Trophoblast cell (in vitro differentiated cells and primary cell): ENCODE data around the gene NR0B1.

Experiments
- DNase-seq, 2 donors: peaks; one replicate each; pipeline ENCODE4 v3.0.0-alpha.2; 2016
- H2AFZ ChIP-seq: 2 replicates; pipeline ENCODE4 v1.6.1; 2013; ENCODE audit warnings: low read length, moderate library complexity, mild to moderate bottlenecking; ENCODE audit not compliant: insufficient read depth, poor library complexity
- H2AK5ac ChIP-seq: 2 replicates; pipeline ENCODE4 v1.6.1; 2013; ENCODE audit warnings: mild to moderate bottlenecking, low read length
- H2BK120ac ChIP-seq: 2 replicates; pipeline ENCODE4 v1.6.1; 2013; ENCODE audit warnings: low read length, mild to moderate bottlenecking, moderate library complexity; ENCODE audit not compliant: insufficient read depth, poor library complexity
- H2BK12ac ChIP-seq: 2 replicates; pipeline ENCODE4 v1.6.1; 2013; ENCODE audit warnings: mild to moderate bottlenecking, low read length, moderate library complexity
- H2BK5ac ChIP-seq: 2 replicates; pipeline ENCODE4 v1.6.1; 2013; ENCODE audit warnings: low read length, low read depth, moderate library complexity, mild to moderate bottlenecking; ENCODE audit not compliant: poor library complexity
- H3K14ac ChIP-seq: 2 replicates; pipeline ENCODE4 v1.6.1; 2013; ENCODE audit warnings: mild to moderate bottlenecking, low read length
- H3K18ac ChIP-seq: 2 replicates; pipeline ENCODE4 v1.6.1; 2013; ENCODE audit warnings: mild to moderate bottlenecking, low read length
- H3K23ac ChIP-seq: 2 replicates; pipeline ENCODE4 v1.6.1; 2013; ENCODE audit warnings: low read length
- H3K27ac ChIP-seq: 2 replicates; pipeline ENCODE4 v1.5.1; 2013; ENCODE audit warnings: low read depth, mild to moderate bottlenecking, inconsistent platforms, low read length, moderate library complexity
- H3K27me3 ChIP-seq: 2 replicates; pipeline ENCODE4 v1.6.1; 2013; ENCODE audit warnings: inconsistent platforms, mild to moderate bottlenecking, low read length, moderate library complexity; ENCODE audit not compliant: insufficient read depth
- H3K36me3 ChIP-seq, 2 experiments: 1 replicate in 1 of 2; 2 replicates in 1 of 2; pipeline ENCODE4 v1.6.1; 2013; ENCODE audit warnings: low read length in 2 of 2, mild to moderate bottlenecking in 2 of 2, moderate library complexity in 1 of 2; ENCODE audit not compliant: insufficient read depth in 2 of 2, control insufficient read depth in 1 of 2
- H3K4ac ChIP-seq: 2 replicates; pipeline ENCODE4 v1.6.1; 2013; ENCODE audit warnings: low read depth, mild to moderate bottlenecking, low read length, moderate library complexity
- H3K4me1 ChIP-seq, 2 experiments: 1 replicate in 1 of 2; 2 replicates in 1 of 2; pipeline ENCODE4 v1.6.1; 2013; ENCODE audit warnings: low read length in 2 of 2, mild to moderate bottlenecking in 2 of 2, moderate library complexity in 1 of 2; ENCODE audit not compliant: insufficient read depth in 2 of 2, control insufficient read depth in 1 of 2
- H3K4me2 ChIP-seq: 2 replicates; pipeline ENCODE4 v1.6.1; 2013; ENCODE audit warnings: inconsistent platforms, mild to moderate bottlenecking, low read length, moderate library complexity
- H3K4me3 ChIP-seq: 2 replicates; pipeline ENCODE4 v1.5.1; 2013; ENCODE audit warnings: mild to moderate bottlenecking, low read depth, low read length, inconsistent platforms
- H3K79me1 ChIP-seq: one replicate; pipeline ENCODE4 v1.6.1; 2013; ENCODE audit warnings: low read length
- H3K79me2 ChIP-seq: 2 replicates; pipeline ENCODE4 v1.6.1; 2013; ENCODE audit warnings: low read length, mild to moderate bottlenecking; ENCODE audit not compliant: control insufficient read depth, insufficient read depth, poor library complexity
- H3K9ac ChIP-seq: 2 replicates; pipeline ENCODE4 v1.6.1; 2013; ENCODE audit warnings: mild to moderate bottlenecking, low read length
- H3K9me3 ChIP-seq: 2 replicates; pipeline ENCODE4 v1.6.1; 2013; ENCODE audit warnings: low read depth, mild to moderate bottlenecking, control low read depth, inconsistent platforms, low read length; ENCODE audit not compliant: insufficient read depth
- H4K12ac ChIP-seq: 2 replicates; pipeline ENCODE4 v1.6.1; 2013; ENCODE audit warnings: low read depth, mild to moderate bottlenecking, low read length, moderate library complexity
- H4K8ac ChIP-seq: 2 replicates; pipeline ENCODE4 v1.6.1; 2013; ENCODE audit warnings: low read depth, mild to moderate bottlenecking, low read length, moderate library complexity
- H4K91ac ChIP-seq: one replicate; pipeline ENCODE4 v1.6.1; 2013; ENCODE audit warnings: low read depth, mild to moderate bottlenecking, low read length, moderate library complexity
- WGBS: extraction: QIAGEN DNeasy Blood & Tissue Kit; methylation state at CpG from one replicate; pipeline ENCODE4 v1.1.7; 2013; ENCODE audit warnings: missing lambda C conversion rate; ENCODE audit not compliant: insufficient read length, insufficient coverage; ENCODE audit errors: extremely low coverage; 5-methylcytosine and 5-hydroxymethylcytosine counted together

The NR0B1 gene

GRCh38 chrX:30283456-30284200 lies 25.6 kb downstream of the NR0B1 start:
- no peak overlapping the region for H2AFZ ChIP-seq
- H3K23ac ChIP-seq = no peak overlapping the region
- H4K8ac ChIP-seq = no peak overlapping the region
- H3K27ac ChIP-seq = peak overlapping the region; percentile 56
- no CpG with 5 or more reads among the region's 3 CpGs for WGBS
- no peak overlapping the region for H3K4me3 ChIP-seq
- H2BK120ac ChIP-seq = peak overlapping the region; percentile 13
- H3K9ac ChIP-seq = no peak overlapping the region
- H3K4me1 ChIP-seq = no peaks in the 10 kb centered on the region
- peak; percentile 0 to 72 for DNase-seq
- H4K91ac ChIP-seq = peak overlapping the region; percentile 47
- no peak overlapping the region for H2BK12ac ChIP-seq
- peak overlapping the region; percentile 63 for H2BK5ac ChIP-seq
- no peaks in the 10 kb centered on the region for H3K79me1 ChIP-seq
- H3K18ac ChIP-seq = no peak overlapping the region
- no peaks in the 10 kb centered on the region for H3K9me3 ChIP-seq
- no peak overlapping the region for H3K4me2 ChIP-seq
- H3K14ac ChIP-seq = no peak overlapping the region
- no peak overlapping the region for H3K4ac ChIP-seq
- no peaks in the 10 kb centered on the region for H3K27me3 ChIP-seq
- H3K79me2 ChIP-seq = no peaks in the 10 kb centered on the region
- H2AK5ac ChIP-seq = no peak overlapping the region
- no peaks in the 10 kb centered on the region for H3K36me3 ChIP-seq
- H4K12ac ChIP-seq = peak overlapping the region; percentile 62

GRCh38 chrX:30282527-30282926 lies 26.7 kb downstream of the NR0B1 start:
- Histone ChIP-seq H4K91ac (no peak overlapping the region), H3K4me1 (no peaks in the 10 kb centered on the region), H2BK120ac (no peak overlapping the region)

GRCh38 chrX:30280428-30280827 lies 28.8 kb downstream of the NR0B1 start:
- Histone ChIP-seq H3K4me2 (no peak overlapping the region), H3K4me1 (no peaks in the 10 kb centered on the region), H4K91ac (no peak overlapping the region), H3K36me3 (no peaks in the 10 kb centered on the region), H3K4me3 (no peak overlapping the region), H2BK12ac (no peak overlapping the region), H3K4ac (no peak overlapping the region), H3K18ac (no peak overlapping the region), H4K8ac (no peak overlapping the region), H4K12ac (no peak overlapping the region), H3K79me1 (no peaks in the 10 kb centered on the region), H2AFZ (no peak overlapping the region), H3K9me3 (no peaks in the 10 kb centered on the region), H3K9ac (no peak overlapping the region), H2BK120ac (no peak overlapping the region), H3K79me2 (no peaks in the 10 kb centered on the region), H2AK5ac (no peak overlapping the region), H3K27ac (no peak overlapping the region), H2BK5ac (no peak overlapping the region), H3K14ac (no peak overlapping the region), H3K27me3 (no peaks in the 10 kb centered on the region), H3K23ac (no peak overlapping the region)
- WGBS = no CpG with 5 or more reads among the region's 1 CpG
- DNase-seq = no peak

More at GRCh38 chrX:30282527-30282926, 26.7 kb downstream of the NR0B1 start:
- no peak overlapping the region for H4K12ac ChIP-seq
- H3K36me3 ChIP-seq = no peaks in the 10 kb centered on the region
- no peak overlapping the region for H3K4me3 ChIP-seq
- H3K27me3 ChIP-seq = no peaks in the 10 kb centered on the region
- H3K9me3 ChIP-seq = no peaks in the 10 kb centered on the region
- no peaks in the 10 kb centered on the region for H3K79me2 ChIP-seq
- no peak overlapping the region for H2BK12ac ChIP-seq
- no peak overlapping the region for H3K9ac ChIP-seq
- H3K27ac ChIP-seq = no peak overlapping the region
- H2AK5ac ChIP-seq = no peak overlapping the region
- no peaks in the 10 kb centered on the region for H3K79me1 ChIP-seq
- H3K4me2 ChIP-seq = no peak overlapping the region
- no peak overlapping the region for H3K14ac ChIP-seq
- no peak overlapping the region for H3K18ac ChIP-seq
- DNase-seq = no peak
- H2AFZ ChIP-seq = no peak overlapping the region
- H3K23ac ChIP-seq = no peak overlapping the region
- H3K4ac ChIP-seq = no peak overlapping the region
- no peak overlapping the region for H2BK5ac ChIP-seq
- H4K8ac ChIP-seq = no peak overlapping the region

GRCh38 chrX:30278365-30278764 lies 30.8 kb downstream of the NR0B1 start:
- Histone ChIP-seq H3K9me3 (no peaks in the 10 kb centered on the region), H3K18ac (no peak overlapping the region), H3K4me3 (no peak overlapping the region), H4K12ac (no peak overlapping the region), H4K8ac (no peak overlapping the region), H3K4ac (no peak overlapping the region), H2AK5ac (no peak overlapping the region), H3K79me2 (no peaks in the 10 kb centered on the region), H4K91ac (no peak overlapping the region), H3K14ac (no peak overlapping the region), H3K79me1 (no peaks in the 10 kb centered on the region), H3K23ac (no peak overlapping the region), H3K4me1 (no peaks in the 10 kb centered on the region), H3K36me3 (no peaks in the 10 kb centered on the region), H3K9ac (no peak overlapping the region), H2BK5ac (no peak overlapping the region), H3K27me3 (no peaks in the 10 kb centered on the region), H2BK120ac (no peak overlapping the region), H3K4me2 (no peak overlapping the region), H2AFZ (no peak overlapping the region), H3K27ac (no peak overlapping the region), H2BK12ac (no peak overlapping the region)
- DNase-seq = no peak
- WGBS = no CpG with 5 or more reads among the region's 1 CpG
